IMR-90 (cell line): Measurements from ENCODE around the gene QTRT2. TPM values are rescaled to one million over a fixed set of nuclear protein-coding genes. Genes with fewer than 3 reads are reported as not detected.

Experiments used
- ATAC-seq: fragments of 200-7000 bp; cut with Tn5 transposase; 2 replicates; pipeline ENCODE4 v1.9.1; 2020; ENCODE audit warnings: low read depth, mild to moderate bottlenecking, moderate library complexity
- BruUV-seq: library from RNA; stranded (reverse); fragments of 400-500 nt; replicated peaks from 2 replicates; lab custom pipeline; 2021; lab: Mats Ljungman, UMichigan
- CTCF ChIA-PET: fragments of 300-600 bp; formaldehyde crosslinking; extraction: SDS; loops from one replicate; lab custom pipeline; 2021; ENCODE audit warnings: antibody characterized with exemption; lab: Yijun Ruan, JAX
- POLR2A ChIA-PET: fragments of 300-600 bp; sonication (Branson Sonifier 250); formaldehyde crosslinking; loops from one replicate; lab custom pipeline; 2022; ENCODE audit warnings: antibody characterized with exemption; ENCODE audit not compliant: unreplicated experiment; lab: Charles Lee
- DNase-seq: peaks from one replicate; pipeline ENCODE4 v3.0.0; 2013
- H2AFZ ChIP-seq: replicated peaks from 2 replicates; pipeline ENCODE3; 2013; ENCODE audit warnings: low read length, mild to moderate bottlenecking; ENCODE audit not compliant: poor library complexity
- H2AK5ac ChIP-seq: 2 replicates; pipeline ENCODE4 v1.6.1; 2013; ENCODE audit warnings: low read depth, low read length, inconsistent platforms
- H2AK9ac ChIP-seq: replicated peaks from 2 replicates; pipeline ENCODE3; 2013; ENCODE audit warnings: mild to moderate bottlenecking, low read depth, low read length, moderate library complexity; ENCODE audit not compliant: poor library complexity
- H2BK120ac ChIP-seq: 2 replicates; pipeline ENCODE4 v1.6.1; 2013; ENCODE audit warnings: low read depth, low read length, inconsistent platforms
- H2BK15ac ChIP-seq: 3 replicates; pipeline ENCODE4 v1.6.1; 2013; ENCODE audit warnings: low read depth, low read length, inconsistent platforms
- H2BK20ac ChIP-seq: 2 replicates; pipeline ENCODE4 v1.6.1; 2013; ENCODE audit warnings: low read depth, mild to moderate bottlenecking, inconsistent platforms, low read length, moderate library complexity
- H2BK5ac ChIP-seq: 2 replicates; pipeline ENCODE4 v1.6.1; 2013; ENCODE audit warnings: mild to moderate bottlenecking, low read depth, low read length, inconsistent platforms; ENCODE audit not compliant: poor library complexity, severe bottlenecking
- H3K14ac ChIP-seq: replicated peaks from 2 replicates; pipeline ENCODE4 v1.6.1; 2013; ENCODE audit warnings: low read depth, low read length, inconsistent platforms
- H3K18ac ChIP-seq: 2 replicates; pipeline ENCODE4 v1.6.1; 2013; ENCODE audit warnings: low read depth, low read length, control low read depth
- H3K23ac ChIP-seq: 2 replicates; pipeline ENCODE4 v1.6.1; 2013; ENCODE audit warnings: low read depth, low read length, inconsistent platforms
- H3K27ac ChIP-seq: 2 replicates; pipeline ENCODE4 v1.5.1; 2013; ENCODE audit warnings: mild to moderate bottlenecking, control low read depth, low read length; ENCODE audit not compliant: insufficient read depth
- H3K27me3 ChIP-seq: 2 replicates; pipeline ENCODE4 v1.6.1; 2013; ENCODE audit warnings: low read length; ENCODE audit not compliant: control insufficient read depth, insufficient read depth
- H3K36me3 ChIP-seq: 2 replicates; pipeline ENCODE4 v1.6.1; 2013; ENCODE audit warnings: low read length, mixed read lengths; ENCODE audit not compliant: control insufficient read depth, insufficient read depth
- H3K4ac ChIP-seq: 2 replicates; pipeline ENCODE4 v1.6.1; 2013; ENCODE audit warnings: low read depth, low read length, inconsistent platforms
- H3K4me1 ChIP-seq: 2 replicates; pipeline ENCODE4 v1.6.1; 2013; ENCODE audit warnings: low read length, mixed read lengths; ENCODE audit not compliant: control insufficient read depth, insufficient read depth
- H3K4me2 ChIP-seq: 2 replicates; pipeline ENCODE4 v1.6.1; 2013; ENCODE audit warnings: low read depth, mild to moderate bottlenecking, control low read depth, low read length, moderate library complexity
- H3K4me3 ChIP-seq: 2 replicates; pipeline ENCODE4 v1.5.1; 2013; ENCODE audit warnings: low read depth, mild to moderate bottlenecking, control low read depth, low read length, moderate library complexity; ENCODE audit not compliant: insufficient read depth
- H3K56ac ChIP-seq: 2 replicates; pipeline ENCODE4 v1.6.1; 2013; ENCODE audit warnings: low read length, inconsistent platforms; ENCODE audit not compliant: insufficient read depth; ENCODE audit errors: extremely low read depth
- H3K79me1 ChIP-seq, 2 experiments: 2 replicates each; pipeline ENCODE4 v1.6.1; 2013; ENCODE audit warnings: low read length in 2 of 2, inconsistent platforms in 1 of 2, low read depth in 1 of 2
- H3K9ac ChIP-seq: 2 replicates; pipeline ENCODE4 v1.6.1; 2013; ENCODE audit warnings: low read depth, low read length, control low read depth
- H3K9me1 ChIP-seq: 2 replicates; pipeline ENCODE4 v1.6.1; 2013; ENCODE audit warnings: low read length, inconsistent platforms; ENCODE audit not compliant: insufficient read depth
- H3K9me3 ChIP-seq: 2 replicates; pipeline ENCODE4 v1.6.1; 2013; ENCODE audit warnings: low read length; ENCODE audit not compliant: control insufficient read depth, insufficient read depth
- H4K20me1 ChIP-seq: 2 replicates; pipeline ENCODE4 v1.6.1; 2013; ENCODE audit warnings: low read length, inconsistent platforms; ENCODE audit not compliant: insufficient read depth
- H4K5ac ChIP-seq: 2 replicates; pipeline ENCODE4 v1.6.1; 2013; ENCODE audit warnings: mild to moderate bottlenecking, low read depth, low read length, control low read depth
- H4K8ac ChIP-seq, 2 experiments: 2 replicates each; pipeline ENCODE4 v1.6.1; 2013; ENCODE audit warnings: low read depth in 2 of 2, low read length in 2 of 2, control low read depth in 1 of 2, inconsistent platforms in 1 of 2
- H4K91ac ChIP-seq: 2 replicates; pipeline ENCODE4 v1.6.1; 2013; ENCODE audit warnings: low read depth, low read length, inconsistent platforms; ENCODE audit not compliant: insufficient read depth
- BHLHE40 ChIP-seq: fragments of 150-350 bp; IDR thresholded peaks from 2 replicates; pipeline ENCODE4 v1.6.1; 2016; ENCODE audit warnings: mild to moderate bottlenecking, low read depth, low read length
- CEBPB ChIP-seq: IDR thresholded peaks from 2 replicates; pipeline ENCODE4 v1.6.1; 2012; ENCODE audit warnings: low read depth, low read length, improper control_type of control experiment
- CHD1 ChIP-seq: IDR thresholded peaks from 2 replicates; pipeline ENCODE4 v1.6.1; 2012; ENCODE audit warnings: low read depth, low read length, improper control_type of control experiment
- FOS ChIP-seq: fragments of 150-350 bp; IDR thresholded peaks from 2 replicates; pipeline ENCODE4 v1.6.1; 2016; ENCODE audit warnings: low read depth, low read length
- MAFK ChIP-seq: IDR thresholded peaks from 2 replicates; pipeline ENCODE4 v1.6.1; 2012; ENCODE audit warnings: low read depth, low read length, improper control_type of control experiment
- MAZ ChIP-seq: IDR thresholded peaks from 2 replicates; pipeline ENCODE4 v1.6.1; 2012; ENCODE audit warnings: low read depth, mild to moderate bottlenecking, low read length, improper control_type of control experiment, moderate library complexity, borderline replicate concordance
- MXI1 ChIP-seq: IDR thresholded peaks from 2 replicates; pipeline ENCODE4 v1.6.1; 2012; ENCODE audit warnings: low read depth, mild to moderate bottlenecking, low read length, moderate library complexity, borderline replicate concordance
- NFE2L2 ChIP-seq: fragments of 150-350 bp; IDR thresholded peaks from 2 replicates; pipeline ENCODE4 v1.6.1; 2016; ENCODE audit warnings: low read depth, mild to moderate bottlenecking, low read length
- POLR2A ChIP-seq: IDR thresholded peaks from 2 replicates; pipeline ENCODE4 v1.6.1; 2012; ENCODE audit warnings: mild to moderate bottlenecking, low read depth, low read length
- RAD21 ChIP-seq: IDR thresholded peaks from 2 replicates; pipeline ENCODE4 v1.6.1; 2012; ENCODE audit warnings: low read length, improper control_type of control experiment
- RCOR1 ChIP-seq: IDR thresholded peaks from 2 replicates; pipeline ENCODE4 v1.6.1; 2012; ENCODE audit warnings: mild to moderate bottlenecking, low read length, improper control_type of control experiment; ENCODE audit not compliant: insufficient replicate concordance
- RFX5 ChIP-seq: IDR thresholded peaks from 2 replicates; pipeline ENCODE4 v1.8.0; 2012; ENCODE audit warnings: low read depth, mild to moderate bottlenecking, low read length, moderate library complexity
- SMC3 ChIP-seq: fragments of 150-350 bp; IDR thresholded peaks from 2 replicates; pipeline ENCODE4 v1.6.1; 2016; ENCODE audit warnings: low read depth, mild to moderate bottlenecking, antibody characterized with exemption, low read length, moderate library complexity
- dilution Hi-C: fragments of 300-500 bp; cut with HindIII; formaldehyde crosslinking; loops from one replicate; pipeline ENCODE4 v1.14.3; 2018; ENCODE audit warnings: low sequenced_read_pairs; ENCODE audit not compliant: unreplicated experiment
- in situ Hi-C: fragments of 300-500 bp; cut with MboI; formaldehyde crosslinking; loops from 3 replicates; pipeline ENCODE4 v1.14.3; 2019; ENCODE audit warnings: low sequenced_read_pairs, inconsistent platforms, mixed read lengths
- intact Hi-C: fragments of 100-400 bp; cut with micrococcal nuclease; formaldehyde crosslinking; loops from 2 replicates; pipeline ENCODE4 v1.10.0; 2022
- polyA plus RNA-seq, 3 experiments: library from polyadenylated mRNA; depleted of rRNA; stranded (reverse); fragments of >200 nt; gene quantifications; 2 replicates each; pipeline ENCODE4 v1.2.3, GENCODE V29; 2012; ENCODE audit warnings: low replicate concordance in 1 of 3
- total RNA-seq: library from RNA; depleted of rRNA; stranded (reverse); fragments of >200 nt; gene quantifications from 2 replicates; pipeline ENCODE4 v1.2.3, GENCODE V29; 2012
- TF ChIP-seq, protein P1 (sequence below): fragments of 150-350 bp; IDR thresholded peaks from 2 replicates; pipeline ENCODE4 v1.6.1; 2016; ENCODE audit warnings: low read depth, mild to moderate bottlenecking, low read length, moderate library complexity, borderline replicate concordance
- TF ChIP-seq, protein P2 (sequence below): fragments of 150-350 bp; IDR thresholded peaks from 2 replicates; pipeline ENCODE4 v1.6.1; 2017; ENCODE audit warnings: mild to moderate bottlenecking, antibody characterized with exemption, low read length, low read depth
- TF ChIP-seq, protein P3 (sequence below): conservative IDR thresholded peaks from 2 replicates; pipeline ENCODE4 v1.5.1; 2012; ENCODE audit warnings: mild to moderate bottlenecking, low read depth, low read length, improper control_type of control experiment

Gene QTRT2
- total and polyA plus RNA-seq, 2 of the 4 experiments (the other 2 are of a cell fraction) = 7.3 to 15.6 TPM

DNA sequence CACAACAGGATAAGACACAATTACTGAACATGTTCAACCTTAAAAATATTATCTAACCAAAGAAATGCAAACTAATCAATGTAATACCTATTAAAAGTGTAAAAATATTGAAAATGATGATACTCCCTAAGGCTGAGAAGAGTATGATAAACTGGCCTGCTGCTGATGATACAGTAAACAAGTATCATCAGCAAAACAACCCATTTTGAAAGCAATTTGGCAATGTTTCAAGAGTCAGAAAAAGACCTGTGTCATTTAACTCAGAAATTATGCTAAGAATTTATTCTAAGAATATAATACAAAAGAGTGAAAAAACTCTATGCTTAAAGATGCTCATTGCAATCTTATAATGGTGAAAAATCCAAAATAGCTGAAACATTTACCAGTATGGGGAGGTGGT is 22.3 kb upstream of the QTRT2 start:
- H3K23ac ChIP-seq = no peak overlapping the region
- in situ Hi-C loops = no loop called here
- TF ChIP-seq RFX5 (no peak), MAFK (no peak), CHD1 (no peak), CEBPB (no peak), NFE2L2 (no peak), RCOR1 (no peak), MAZ (no peak), POLR2A (no peak), RAD21 (no peak), SMC3 (no peak), BHLHE40 (no peak), MXI1 (no peak), FOS (no peak)
- TF ChIP-seq, protein P1, sequence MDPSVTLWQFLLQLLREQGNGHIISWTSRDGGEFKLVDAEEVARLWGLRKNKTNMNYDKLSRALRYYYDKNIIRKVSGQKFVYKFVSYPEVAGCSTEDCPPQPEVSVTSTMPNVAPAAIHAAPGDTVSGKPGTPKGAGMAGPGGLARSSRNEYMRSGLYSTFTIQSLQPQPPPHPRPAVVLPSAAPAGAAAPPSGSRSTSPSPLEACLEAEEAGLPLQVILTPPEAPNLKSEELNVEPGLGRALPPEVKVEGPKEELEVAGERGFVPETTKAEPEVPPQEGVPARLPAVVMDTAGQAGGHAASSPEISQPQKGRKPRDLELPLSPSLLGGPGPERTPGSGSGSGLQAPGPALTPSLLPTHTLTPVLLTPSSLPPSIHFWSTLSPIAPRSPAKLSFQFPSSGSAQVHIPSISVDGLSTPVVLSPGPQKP = no peak
- TF ChIP-seq, protein P2, sequence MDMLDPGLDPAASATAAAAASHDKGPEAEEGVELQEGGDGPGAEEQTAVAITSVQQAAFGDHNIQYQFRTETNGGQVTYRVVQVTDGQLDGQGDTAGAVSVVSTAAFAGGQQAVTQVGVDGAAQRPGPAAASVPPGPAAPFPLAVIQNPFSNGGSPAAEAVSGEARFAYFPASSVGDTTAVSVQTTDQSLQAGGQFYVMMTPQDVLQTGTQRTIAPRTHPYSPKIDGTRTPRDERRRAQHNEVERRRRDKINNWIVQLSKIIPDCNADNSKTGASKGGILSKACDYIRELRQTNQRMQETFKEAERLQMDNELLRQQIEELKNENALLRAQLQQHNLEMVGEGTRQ = no peak
- TF ChIP-seq, protein P3, sequence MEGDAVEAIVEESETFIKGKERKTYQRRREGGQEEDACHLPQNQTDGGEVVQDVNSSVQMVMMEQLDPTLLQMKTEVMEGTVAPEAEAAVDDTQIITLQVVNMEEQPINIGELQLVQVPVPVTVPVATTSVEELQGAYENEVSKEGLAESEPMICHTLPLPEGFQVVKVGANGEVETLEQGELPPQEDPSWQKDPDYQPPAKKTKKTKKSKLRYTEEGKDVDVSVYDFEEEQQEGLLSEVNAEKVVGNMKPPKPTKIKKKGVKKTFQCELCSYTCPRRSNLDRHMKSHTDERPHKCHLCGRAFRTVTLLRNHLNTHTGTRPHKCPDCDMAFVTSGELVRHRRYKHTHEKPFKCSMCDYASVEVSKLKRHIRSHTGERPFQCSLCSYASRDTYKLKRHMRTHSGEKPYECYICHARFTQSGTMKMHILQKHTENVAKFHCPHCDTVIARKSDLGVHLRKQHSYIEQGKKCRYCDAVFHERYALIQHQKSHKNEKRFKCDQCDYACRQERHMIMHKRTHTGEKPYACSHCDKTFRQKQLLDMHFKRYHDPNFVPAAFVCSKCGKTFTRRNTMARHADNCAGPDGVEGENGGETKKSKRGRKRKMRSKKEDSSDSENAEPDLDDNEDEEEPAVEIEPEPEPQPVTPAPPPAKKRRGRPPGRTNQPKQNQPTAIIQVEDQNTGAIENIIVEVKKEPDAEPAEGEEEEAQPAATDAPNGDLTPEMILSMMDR = no peak
- no peak overlapping the region for H3K4me2 ChIP-seq
- ChIA-PET CTCF (no interaction called here), POLR2A (no interaction called here)
- no peaks in the 10 kb centered on the region for H3K9me3 ChIP-seq
- H3K4me3 ChIP-seq = no peak overlapping the region
- no peak overlapping the region for H2AK9ac ChIP-seq
- peaks cover 3% of the 10 kb centered on the region for H3K4me1 ChIP-seq
- H3K79me1 ChIP-seq = no peaks in the 10 kb centered on the region
- no peak overlapping the region for H2AFZ ChIP-seq
- no peak overlapping the region for H3K56ac ChIP-seq
- BruUV-seq = no TSS peak
- H3K27ac ChIP-seq = no peak overlapping the region
- ATAC-seq = no peak
- H2BK15ac ChIP-seq = no peak overlapping the region
- no peak overlapping the region for H2BK20ac ChIP-seq
- no peak overlapping the region for H3K9ac ChIP-seq
- no peak overlapping the region for H3K18ac ChIP-seq
- H4K8ac ChIP-seq = no peak overlapping the region
- no peak overlapping the region for H3K4ac ChIP-seq
- dilution Hi-C loops = no loop called here
- no peak overlapping the region for H3K14ac ChIP-seq
- H4K5ac ChIP-seq = no peak overlapping the region
- intact Hi-C loops = no loop called here
- H3K27me3 ChIP-seq = no peaks in the 10 kb centered on the region
- H2BK5ac ChIP-seq = no peak overlapping the region
- no peak overlapping the region for H2BK120ac ChIP-seq
- no peak for DNase-seq
- no peak overlapping the region for H4K91ac ChIP-seq
- no peaks in the 10 kb centered on the region; the same call in 1 of the 2 replicates for H3K9me1 ChIP-seq
- H4K20me1 ChIP-seq = no peaks in the 10 kb centered on the region
- no peak overlapping the region for H2AK5ac ChIP-seq
- H3K36me3 ChIP-seq = no peaks in the 10 kb centered on the region
